ENCODE results near the gene KIAA1958.

DNA sequence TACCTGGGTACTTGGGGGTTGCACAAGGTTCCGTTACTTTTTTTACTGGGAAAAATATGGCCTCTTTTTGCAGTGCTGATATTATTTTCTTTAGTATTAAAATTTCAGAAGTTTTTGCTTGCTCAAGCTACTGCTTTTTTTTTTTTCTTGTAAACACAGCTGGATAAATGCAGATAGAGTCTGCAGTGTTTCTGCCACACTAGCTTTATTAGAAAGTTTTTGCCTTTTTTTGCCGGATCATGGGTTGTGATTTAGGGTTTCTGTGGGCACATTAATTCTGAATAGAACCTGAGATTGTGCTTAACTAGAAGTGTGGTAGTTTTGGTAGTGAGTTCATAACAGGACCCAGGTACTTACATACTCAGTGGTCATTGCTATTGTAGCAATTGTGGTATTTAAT is 19.9 kb downstream of the KIAA1958 start:
- TF ChIP-seq, protein P1, sequence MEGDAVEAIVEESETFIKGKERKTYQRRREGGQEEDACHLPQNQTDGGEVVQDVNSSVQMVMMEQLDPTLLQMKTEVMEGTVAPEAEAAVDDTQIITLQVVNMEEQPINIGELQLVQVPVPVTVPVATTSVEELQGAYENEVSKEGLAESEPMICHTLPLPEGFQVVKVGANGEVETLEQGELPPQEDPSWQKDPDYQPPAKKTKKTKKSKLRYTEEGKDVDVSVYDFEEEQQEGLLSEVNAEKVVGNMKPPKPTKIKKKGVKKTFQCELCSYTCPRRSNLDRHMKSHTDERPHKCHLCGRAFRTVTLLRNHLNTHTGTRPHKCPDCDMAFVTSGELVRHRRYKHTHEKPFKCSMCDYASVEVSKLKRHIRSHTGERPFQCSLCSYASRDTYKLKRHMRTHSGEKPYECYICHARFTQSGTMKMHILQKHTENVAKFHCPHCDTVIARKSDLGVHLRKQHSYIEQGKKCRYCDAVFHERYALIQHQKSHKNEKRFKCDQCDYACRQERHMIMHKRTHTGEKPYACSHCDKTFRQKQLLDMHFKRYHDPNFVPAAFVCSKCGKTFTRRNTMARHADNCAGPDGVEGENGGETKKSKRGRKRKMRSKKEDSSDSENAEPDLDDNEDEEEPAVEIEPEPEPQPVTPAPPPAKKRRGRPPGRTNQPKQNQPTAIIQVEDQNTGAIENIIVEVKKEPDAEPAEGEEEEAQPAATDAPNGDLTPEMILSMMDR (IDR thresholded peaks at IDR 0.05; ENCODE audit: insufficient read depth, low read length), result no peak
- TF ChIP-seq POLR2AphosphoS5 (IDR thresholded peaks at IDR 0.05; ENCODE audit: low read depth) (no peak), GABPA (IDR thresholded peaks at IDR 0.05; ENCODE audit: low read depth) (no peak), SPI1 (IDR thresholded peaks at IDR 0.05; ENCODE audit: borderline replicate concordance, low read depth) (no peak)
- TF ChIP-seq, protein P2, sequence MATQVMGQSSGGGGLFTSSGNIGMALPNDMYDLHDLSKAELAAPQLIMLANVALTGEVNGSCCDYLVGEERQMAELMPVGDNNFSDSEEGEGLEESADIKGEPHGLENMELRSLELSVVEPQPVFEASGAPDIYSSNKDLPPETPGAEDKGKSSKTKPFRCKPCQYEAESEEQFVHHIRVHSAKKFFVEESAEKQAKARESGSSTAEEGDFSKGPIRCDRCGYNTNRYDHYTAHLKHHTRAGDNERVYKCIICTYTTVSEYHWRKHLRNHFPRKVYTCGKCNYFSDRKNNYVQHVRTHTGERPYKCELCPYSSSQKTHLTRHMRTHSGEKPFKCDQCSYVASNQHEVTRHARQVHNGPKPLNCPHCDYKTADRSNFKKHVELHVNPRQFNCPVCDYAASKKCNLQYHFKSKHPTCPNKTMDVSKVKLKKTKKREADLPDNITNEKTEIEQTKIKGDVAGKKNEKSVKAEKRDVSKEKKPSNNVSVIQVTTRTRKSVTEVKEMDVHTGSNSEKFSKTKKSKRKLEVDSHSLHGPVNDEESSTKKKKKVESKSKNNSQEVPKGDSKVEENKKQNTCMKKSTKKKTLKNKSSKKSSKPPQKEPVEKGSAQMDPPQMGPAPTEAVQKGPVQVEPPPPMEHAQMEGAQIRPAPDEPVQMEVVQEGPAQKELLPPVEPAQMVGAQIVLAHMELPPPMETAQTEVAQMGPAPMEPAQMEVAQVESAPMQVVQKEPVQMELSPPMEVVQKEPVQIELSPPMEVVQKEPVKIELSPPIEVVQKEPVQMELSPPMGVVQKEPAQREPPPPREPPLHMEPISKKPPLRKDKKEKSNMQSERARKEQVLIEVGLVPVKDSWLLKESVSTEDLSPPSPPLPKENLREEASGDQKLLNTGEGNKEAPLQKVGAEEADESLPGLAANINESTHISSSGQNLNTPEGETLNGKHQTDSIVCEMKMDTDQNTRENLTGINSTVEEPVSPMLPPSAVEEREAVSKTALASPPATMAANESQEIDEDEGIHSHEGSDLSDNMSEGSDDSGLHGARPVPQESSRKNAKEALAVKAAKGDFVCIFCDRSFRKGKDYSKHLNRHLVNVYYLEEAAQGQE (IDR thresholded peaks at IDR 0.05; ENCODE audit: insufficient replicate concordance, low read depth), result no peak

Measured in HL-60 (cell line).